H4 (cell line): ENCODE results near the gene NUMB. TPM values are rescaled to one million over a fixed set of nuclear protein-coding genes. Genes with fewer than 3 reads are reported as not detected.
"Not testable (repeated sequence)": the region's sequence is repeated elsewhere in the genome, so short reads cannot be mapped to it uniquely, and the experiment has no call there.

ENCODE experiments used
- DNase-seq: peaks from one replicate; pipeline ENCODE4 v3.0.0-alpha.2; 2015; ENCODE audit warnings: low spot score
- total RNA-seq: library from RNA; depleted of rRNA; stranded (reverse); fragments of >200 nt; shearing (Covaris generic); gene quantifications from 2 replicates; pipeline ENCODE4 v1.2.3, GENCODE V29; 2014

Gene NUMB
- total RNA-seq, 1 experiment from 2014 or later = 13.2 TPM

DNA sequence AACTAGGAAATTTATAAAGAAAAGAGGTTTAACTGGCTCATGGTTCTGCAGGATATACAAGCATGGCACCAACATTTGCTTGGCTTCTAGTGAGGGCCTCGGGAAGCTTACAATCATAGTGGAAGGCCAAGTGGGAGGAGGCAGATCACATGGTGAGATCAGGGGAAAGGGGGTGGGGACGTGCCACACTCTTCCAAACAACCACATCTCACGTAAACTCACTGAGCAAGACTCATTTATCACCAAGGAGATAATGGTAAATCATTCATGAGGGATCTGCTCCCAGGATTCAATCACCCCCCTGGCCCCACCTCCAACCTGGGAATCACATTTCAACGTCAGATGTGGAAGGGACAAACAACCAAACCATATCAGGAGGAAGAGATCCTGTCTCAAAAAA lies 35.8 kb downstream of the NUMB start:
- DNase-seq = peak; percentile 6

DNA sequence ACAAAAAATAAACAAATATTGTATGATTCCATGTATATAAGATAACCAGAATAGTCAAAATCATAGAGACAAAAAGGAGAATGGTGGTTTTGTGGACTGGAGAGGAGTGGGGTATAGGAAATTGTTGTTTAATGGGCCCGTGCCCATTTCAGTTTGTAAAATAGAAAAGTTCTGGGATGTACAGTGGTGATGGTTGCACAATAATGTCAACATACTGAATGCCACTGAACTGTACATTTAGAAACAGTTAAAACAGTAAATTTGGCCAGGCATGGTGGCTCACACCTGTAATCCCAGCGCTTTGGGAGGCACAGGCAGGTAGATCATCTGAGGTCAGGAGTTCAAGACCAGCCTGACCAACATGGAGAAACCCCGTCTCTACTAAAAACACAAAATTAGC lies 40.1 kb downstream of the NUMB start:
- DNase-seq = no peak

DNA sequence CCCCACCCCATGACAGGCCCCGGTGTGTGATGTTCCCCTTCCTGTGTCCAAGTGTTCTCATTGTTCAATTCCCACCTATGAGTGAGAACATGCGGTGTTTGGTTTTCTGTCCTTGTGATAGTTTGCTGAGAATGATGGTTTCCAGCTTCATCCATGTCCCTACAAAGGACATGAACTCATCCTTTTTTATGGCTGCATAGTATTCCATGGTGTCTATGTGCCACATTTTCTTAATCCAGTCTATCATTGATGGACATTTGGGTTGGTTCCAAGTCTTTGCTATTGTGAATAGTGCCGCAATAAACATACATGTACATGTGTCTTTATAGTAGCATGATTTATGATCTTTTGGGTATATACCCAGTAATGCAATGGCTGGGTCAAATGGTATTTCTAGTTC lies 52.1 kb downstream of the NUMB start:
- DNase-seq = not testable (repeated sequence)

DNA sequence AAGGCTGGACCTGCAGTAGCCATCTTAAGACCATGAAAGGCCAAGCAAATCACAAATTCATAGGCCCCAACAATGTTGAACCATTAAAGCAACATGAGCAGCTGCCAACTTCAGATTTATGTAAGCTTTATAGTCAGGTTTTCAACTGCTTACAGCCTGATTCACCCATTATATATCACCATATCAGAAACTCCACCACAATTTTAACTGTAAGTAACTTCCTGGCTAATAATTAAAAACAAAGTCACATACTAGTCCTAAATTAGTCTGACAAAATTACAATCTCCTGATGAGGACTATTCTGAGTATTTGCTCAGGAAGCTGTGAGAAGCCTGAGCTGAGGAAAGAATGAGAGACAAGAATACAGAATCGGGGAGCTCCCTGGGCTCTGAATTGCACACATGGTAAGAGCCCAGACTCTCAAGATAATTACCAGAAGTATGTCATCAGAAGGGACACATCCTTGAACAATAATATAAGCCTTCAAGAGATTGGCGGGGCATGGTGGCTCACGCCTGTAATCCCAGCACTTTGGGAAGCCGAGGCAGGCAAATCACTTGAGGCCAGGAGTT lies 55.1 kb downstream of the NUMB start:
- no peak for DNase-seq

DNA sequence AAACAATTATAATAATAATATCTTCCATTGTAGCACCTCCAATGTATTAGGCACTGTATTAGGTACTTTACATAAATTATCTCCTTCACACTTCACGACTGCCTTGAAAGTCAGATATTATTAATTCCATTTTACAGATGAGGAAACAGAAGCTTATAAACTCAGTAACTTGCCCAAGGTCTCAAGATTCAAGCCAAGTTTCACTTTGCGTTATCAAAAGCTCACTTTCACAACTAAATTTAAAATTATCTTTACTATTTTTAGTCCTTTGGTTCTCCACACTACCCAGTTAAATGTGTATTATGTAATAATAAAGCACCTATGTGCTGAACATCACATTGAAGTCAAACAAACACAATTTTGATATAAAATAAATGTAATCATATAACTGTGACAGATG lies 55.8 kb downstream of the NUMB start:
- no peak for DNase-seq

DNA sequence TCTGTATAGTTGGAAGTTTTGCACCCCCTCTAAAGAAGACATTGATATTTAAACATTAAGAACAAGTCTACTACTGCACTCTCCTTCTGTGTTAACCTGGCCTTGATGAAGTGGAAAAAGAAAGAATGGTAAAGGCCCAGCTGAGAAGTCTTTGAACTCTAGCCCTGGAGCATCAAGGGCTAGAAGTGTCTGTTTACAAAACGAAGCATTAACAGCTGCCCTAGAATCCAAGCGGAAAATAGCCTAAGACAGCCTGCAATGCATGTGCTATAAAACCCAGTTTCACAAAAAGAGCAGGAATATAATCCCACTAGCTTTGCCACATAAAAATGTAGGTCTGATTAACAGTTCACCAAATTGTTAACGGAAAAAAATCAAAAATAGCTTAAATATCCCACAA lies 60.5 kb downstream of the NUMB start:
- DNase-seq = no peak

DNA sequence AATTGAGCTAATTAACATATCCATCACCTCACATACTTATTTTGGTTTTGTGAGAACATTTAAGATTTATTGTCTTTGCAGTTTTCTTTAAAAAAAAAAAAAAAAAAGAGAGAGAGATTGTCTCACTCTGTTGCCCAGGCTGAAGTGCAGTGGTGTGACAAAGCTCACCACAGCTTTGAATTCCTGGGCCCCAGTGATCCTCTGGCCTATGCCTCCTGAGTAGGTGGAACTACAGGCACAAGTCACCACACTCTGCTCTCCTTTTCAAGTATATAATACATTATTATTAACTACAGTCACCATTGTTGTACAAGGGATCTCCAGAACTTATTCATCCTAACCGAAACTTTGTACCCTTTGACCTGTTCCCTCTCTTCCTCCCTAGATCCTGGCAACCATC lies 64.0 kb downstream of the NUMB start:
- no peak for DNase-seq

DNA sequence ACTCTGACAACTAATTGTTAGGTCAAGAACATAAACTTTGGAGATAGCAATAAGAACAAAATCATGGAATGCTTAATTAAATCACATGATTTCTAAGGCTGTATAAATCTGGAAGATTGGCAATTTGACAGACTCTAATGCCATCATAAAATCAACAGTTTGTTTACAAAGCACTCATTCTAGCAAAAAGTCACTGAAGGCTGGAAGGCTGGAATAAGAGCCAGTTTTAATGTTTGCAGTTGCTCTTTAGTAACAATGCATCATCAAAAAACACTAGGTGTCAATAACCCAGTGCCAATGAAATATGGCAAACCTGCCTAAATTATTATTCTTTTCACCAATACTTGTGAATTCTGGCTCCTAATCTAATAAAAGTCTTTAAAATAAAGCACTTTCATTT lies 65.0 kb downstream of the NUMB start:
- no peak for DNase-seq

DNA sequence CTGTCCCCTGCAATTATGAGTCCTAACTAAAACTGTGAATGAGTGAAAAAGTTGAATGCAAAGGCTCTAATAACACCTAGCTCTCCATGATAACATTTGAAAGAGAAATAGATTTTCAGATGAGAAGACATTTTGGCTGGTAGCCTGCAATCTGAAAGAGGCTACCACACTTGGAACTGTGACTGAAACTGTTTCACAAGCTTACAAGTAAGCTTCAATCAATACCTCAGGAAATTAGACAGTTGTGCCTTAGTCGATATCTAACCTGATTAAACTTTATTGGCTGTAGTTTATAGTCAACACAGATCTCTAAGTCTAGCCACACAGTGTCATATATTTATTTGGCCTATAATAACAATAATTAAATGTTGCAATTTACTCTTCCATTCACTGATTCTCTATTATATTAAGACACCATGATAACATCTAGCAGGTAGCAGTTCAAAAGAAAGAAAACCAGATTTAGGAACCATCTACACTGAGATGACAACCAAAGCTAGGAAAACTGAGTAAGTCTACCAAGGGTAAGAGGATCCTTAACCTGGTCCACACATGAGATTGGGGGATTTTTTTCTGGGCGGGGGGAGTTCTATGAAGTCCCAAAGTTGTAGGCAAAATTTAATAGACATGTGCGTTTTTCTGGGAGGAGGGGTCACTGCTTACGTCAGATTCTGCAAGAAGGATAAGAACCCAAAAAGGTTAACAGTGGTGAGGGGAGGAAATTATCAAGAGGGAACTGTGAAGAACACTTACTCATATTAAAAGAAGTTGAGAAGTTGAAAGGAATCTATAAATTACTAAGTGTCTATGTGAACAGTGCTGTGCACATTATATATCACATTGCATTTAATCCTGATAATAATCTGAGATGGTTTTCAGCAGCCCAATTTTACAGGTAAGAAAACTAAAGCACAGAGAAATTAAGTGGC lies 65.8 kb downstream of the NUMB start:
- no peak for DNase-seq

DNA sequence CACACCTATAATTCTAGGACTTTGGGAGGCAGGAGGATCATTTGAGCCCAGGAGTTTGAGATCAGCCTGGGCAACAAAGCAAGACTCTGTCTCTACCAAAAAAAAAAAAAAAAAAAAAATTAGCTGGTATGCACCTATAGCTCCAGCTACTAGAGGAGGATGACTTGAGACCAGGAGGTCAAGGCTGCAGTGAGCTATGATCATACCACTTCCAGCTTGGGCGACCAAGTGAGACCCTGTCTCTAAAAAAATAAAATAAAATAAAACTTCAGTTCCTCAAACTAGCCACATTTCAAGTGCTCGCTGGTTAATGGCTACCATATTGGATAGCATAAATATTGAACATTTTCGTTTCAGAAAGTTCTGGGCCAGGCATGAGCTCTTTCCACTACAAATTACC lies 70.5 kb downstream of the NUMB start:
- DNase-seq = not testable (repeated sequence)

DNA sequence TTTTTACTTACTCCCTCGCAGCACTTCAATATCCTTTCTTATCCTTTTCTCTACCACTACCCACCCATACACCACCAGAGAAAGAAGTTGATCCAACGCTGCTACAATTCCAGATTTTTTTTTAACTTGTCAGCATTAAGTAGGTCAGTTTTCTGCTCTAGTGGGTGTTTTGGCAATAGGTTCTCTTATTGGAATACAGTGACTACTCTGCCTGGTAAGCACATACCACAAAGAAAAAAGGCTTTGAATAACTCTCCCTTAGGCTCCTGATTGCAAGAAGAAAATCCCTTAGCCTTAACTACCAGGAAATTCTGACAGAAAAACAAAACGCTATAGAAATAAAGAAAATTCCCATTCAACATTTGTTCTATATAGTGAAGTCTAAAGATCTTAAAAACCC lies 72.0 kb downstream of the NUMB start:
- no peak for DNase-seq

DNA sequence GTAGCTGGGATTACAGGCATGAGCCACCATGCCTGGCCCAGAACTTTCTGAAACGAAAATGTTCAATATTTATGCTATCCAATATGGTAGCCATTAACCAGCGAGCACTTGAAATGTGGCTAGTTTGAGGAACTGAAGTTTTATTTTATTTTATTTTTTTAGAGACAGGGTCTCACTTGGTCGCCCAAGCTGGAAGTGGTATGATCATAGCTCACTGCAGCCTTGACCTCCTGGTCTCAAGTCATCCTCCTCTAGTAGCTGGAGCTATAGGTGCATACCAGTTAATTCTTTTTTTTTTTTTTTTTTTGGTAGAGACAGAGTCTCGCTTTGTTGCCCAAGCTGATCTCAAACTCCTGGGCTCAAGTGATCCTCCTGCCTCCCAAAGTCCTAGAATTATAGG lies 73.3 kb downstream of the NUMB start:
- not testable (repeated sequence) for DNase-seq

DNA sequence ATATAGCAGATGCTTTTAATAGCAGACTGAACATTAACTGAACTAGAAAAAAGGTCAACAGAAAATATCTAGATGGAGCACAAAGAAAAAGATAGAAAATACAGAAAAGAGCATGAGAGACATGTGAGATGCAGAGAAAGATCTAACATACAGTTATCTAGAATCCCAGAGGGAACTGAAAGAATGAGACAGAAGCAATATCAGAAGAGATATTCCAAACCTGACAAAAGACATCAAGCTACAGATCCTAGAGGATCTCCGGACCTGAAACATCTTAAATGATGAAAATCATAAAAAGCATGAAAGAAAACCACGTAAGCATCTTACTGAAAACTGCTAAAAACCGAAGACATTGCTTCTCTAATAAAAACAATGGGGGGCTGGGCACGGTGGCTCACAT lies 75.0 kb downstream of the NUMB start:
- DNase-seq = no peak

DNA sequence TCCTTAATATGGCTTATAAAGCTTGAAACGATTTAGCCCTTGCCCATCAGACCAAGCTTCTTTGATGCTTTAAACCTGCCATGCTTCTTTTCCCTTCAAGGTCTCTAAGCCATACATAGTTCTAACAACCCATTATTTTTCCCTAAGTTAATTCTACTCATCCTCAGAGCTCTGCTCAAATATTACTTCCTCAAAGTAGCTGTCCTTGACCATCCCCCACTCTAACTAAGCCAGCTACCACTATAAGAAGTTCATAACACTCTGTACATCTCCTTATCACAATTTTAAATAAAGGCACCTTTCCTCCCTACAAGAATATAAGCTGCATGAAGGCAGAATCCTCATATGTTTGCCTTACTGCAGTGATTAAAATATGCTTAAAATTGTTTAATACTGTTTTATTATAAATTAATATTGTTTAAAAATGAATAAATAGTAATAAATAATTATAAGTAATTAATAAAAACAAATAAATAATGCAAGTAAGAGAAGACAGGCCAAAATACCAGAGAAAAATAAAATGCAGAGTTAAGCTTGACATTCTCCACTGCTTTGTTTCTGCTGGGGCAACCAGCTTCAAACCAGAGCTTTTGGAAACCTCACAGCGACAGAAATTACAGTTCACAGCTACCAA lies 76.8 kb downstream of the NUMB start:
- no peak for DNase-seq

DNA sequence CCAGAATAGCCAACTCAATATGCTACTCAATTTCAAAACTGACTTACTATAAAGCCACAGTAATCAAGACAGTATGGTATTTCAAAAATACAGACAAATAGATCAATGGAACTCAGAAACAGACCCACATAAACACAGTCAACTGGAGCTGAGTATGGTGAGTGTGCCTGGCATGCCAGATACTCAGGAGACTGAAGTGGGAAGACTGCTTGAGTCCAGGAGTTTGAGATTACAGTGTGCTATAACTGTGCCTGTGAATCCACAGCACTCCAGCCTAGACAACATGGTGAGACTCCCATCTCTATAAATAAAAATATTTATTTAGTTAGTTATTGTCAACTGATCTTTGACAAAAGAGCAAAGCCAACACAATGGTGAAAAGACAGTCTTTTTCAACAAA lies 81.8 kb downstream of the NUMB start:
- DNase-seq = no peak

DNA sequence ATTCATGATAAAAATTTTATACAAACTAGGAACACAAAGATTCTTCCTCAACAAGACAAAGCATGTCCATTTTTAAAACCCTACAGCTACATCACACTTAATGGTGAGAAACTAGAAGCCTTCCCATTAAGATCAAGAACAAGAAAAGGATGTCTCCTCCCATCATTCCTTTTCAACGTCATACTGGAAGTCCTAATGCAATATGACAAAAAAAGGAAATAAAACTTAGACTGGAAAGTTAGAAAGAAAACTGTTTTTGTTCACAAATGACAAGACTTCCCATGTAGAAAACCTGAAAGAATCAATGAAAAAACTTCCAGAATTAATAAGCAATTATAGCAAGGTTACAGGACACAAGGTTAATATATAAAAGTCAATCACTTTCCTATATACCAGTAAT lies 82.5 kb downstream of the NUMB start:
- DNase-seq = no peak

DNA sequence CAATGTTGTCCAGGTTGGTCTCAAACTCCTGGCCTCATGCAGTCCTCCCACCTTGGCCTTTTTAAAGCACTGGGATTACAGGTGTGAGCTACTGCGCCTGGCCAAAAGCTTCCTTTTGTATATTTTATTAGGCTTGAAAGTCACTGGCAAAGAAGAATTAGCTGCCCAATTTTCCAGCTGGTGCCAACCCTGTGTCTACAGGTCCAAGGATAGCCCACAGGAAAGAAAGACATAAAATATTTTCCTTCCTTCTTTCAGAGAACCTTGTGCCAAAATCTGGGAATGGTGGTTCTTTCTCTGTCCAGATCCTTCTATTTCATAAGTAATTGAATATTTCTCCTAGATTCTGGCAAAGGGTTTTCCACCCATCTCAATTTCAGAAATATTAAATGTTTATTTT lies 84.1 kb downstream of the NUMB start:
- DNase-seq = no peak

DNA sequence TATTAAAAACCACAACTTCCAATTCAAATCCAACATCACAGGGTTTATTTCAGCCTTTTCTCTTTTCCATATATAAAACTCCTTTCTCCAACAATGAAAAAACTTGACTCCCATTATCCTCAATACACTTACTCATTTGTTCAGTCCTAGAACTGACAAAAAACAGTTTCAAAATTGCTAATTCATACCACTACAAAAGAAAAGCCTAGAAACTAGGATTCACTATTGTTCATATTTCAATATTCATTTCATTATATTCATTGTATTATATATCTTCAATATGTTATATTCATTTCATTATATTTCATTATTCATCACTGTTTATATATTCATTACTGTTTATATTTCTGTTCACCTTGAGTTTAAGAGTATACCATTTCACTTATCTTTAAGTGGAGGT lies 85.8 kb downstream of the NUMB start:
- no peak for DNase-seq

DNA sequence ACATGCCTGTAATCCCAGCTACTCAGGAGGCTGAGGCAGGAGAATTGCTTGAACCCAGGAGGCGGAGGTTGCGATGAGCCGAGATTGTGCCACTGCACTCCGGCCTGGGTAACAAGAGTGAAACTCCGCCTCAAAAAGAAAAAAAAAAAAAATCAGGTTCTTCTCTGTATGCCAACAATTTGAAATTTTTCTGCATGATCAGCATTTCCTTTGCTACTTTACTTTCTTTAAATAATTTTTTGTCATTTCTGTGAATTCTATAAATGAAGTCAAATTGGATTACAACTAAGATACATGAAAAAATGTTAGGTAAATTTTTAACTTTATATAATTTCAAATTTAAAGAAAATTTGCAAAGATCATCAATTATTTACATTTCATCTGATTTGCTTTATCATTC lies 87.8 kb downstream of the NUMB start:
- no peak for DNase-seq

DNA sequence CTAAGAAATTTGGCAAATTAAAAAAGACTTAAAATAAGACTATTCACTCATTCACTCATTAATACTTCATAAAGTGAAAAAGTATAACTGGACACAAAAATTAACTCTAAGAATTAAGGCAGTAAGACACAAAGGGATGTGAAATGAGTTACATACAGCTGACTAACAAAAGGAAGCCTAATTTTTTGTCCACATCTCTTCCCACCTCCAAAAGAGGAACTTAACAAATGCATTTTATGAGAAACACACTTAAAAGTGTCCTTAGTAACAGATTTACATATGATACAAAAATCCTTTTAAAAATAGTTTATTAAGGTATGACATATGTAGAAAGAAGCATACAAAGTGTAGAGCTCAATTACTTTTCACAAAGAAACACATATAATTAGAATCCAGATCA lies 88.9 kb downstream of the NUMB start:
- no peak for DNase-seq

DNA sequence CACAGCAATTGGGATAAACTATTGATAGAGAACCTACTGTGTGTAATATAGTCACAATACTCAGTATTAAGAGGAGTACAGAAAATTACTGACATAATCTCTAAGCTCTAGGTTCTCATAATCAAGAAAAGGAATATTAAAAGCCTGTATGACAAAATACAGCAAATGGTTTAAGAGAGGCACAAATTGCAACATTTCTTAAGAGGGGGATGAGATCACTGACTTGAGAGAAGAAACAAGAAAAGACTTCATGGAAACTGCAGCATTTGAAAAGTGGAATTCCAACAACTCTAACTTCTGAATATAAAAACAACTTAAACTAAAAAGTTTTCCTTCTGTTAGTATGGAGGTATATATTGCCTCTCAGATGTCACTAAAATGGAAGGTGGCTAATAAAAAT lies 89.7 kb downstream of the NUMB start:
- DNase-seq = no peak

DNA sequence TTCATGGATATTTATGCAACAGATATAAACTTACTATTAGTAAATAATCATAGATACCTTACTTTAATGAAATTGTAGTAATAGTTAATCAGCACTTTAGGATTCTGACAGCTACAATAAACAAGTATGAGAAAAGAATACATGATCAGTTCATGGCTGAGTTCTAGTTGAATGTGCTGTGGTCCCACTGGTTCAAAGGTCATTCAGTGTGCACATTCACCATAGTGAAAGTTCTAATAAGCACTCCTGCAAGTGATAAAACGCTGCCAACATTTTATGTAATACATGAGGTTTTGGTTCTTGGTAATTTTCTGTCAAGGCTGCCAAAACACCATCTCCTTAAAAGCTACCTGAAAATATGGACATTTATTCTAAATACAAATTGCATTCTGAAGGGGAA lies 92.6 kb downstream of the NUMB start:
- no peak for DNase-seq

DNA sequence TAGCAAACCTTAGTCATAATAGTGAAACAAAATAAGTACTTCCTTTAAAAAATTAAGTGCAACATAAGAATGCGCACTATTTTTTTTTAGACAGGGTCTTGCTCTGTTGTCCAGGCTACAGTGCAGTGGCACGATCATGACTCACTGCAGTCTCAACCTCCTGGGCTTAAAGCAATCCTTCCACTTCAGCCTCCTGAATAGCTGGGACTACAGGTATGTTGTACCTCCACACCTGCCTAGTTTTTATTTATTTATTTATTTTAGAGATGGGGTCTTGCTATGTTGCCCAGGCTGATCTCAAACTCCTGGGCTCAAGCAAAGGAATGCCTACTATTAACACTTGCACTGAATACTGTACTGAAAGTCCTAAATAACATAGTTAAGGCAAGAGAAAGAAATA lies 93.8 kb downstream of the NUMB start:
- DNase-seq = no peak
